HepG2 (cell line): ENCODE measurements around the gene CHID1. TPM values are rescaled to one million over a fixed set of nuclear protein-coding genes. Genes with fewer than 3 reads are reported as not detected.

Experiments used
- ARID3A ChIP-seq: IDR thresholded peaks from 2 replicates; pipeline ENCODE4 v1.6.1; 2012; ENCODE audit warnings: low read depth, low read length, improper control_type of control experiment
- ATF7-NPFF ChIP-seq: sonication (generic); formaldehyde crosslinking; IDR thresholded peaks from 2 replicates; pipeline ENCODE4 v1.8.1; 2023; ENCODE audit warnings: mild to moderate bottlenecking, low read depth, missing genetic modification reagents, moderate library complexity
- SOX13 ChIP-seq, 3 experiments: fragments of 450-650 bp in 1 of 3; sonication (generic) in 1 of 3; formaldehyde crosslinking in 1 of 3; IDR thresholded peaks in 2 of 3; conservative IDR thresholded peaks in 1 of 3; 2 replicates each; pipeline versions ENCODE4 v1.5.0 to v1.6.1; 2016 to 2020; ENCODE audit warnings: antibody characterized with exemption in 1 of 3, mild to moderate bottlenecking in 1 of 3, missing compliant biosample characterization in 1 of 3, missing genetic modification reagents in 1 of 3, moderate library complexity in 1 of 3
- TBX2 ChIP-seq: sonication (generic); formaldehyde crosslinking; IDR thresholded peaks from 2 replicates; pipeline ENCODE4 v1.5.0; 2020; ENCODE audit warnings: missing genetic modification reagents, mild to moderate bottlenecking, borderline replicate concordance
- TOPORS ChIP-seq: sonication (generic); formaldehyde crosslinking; IDR thresholded peaks from 2 replicates; pipeline ENCODE4 v1.8.0; 2023; ENCODE audit warnings: mild to moderate bottlenecking, missing genetic modification reagents
- ZFX ChIP-seq: sonication (generic); formaldehyde crosslinking; IDR thresholded peaks from 2 replicates; pipeline ENCODE4 v1.4.0; 2020; ENCODE audit warnings: mild to moderate bottlenecking, low read depth, missing genetic modification reagents, moderate library complexity
- ZNF207 ChIP-seq: fragments of 450-650 bp; IDR thresholded peaks from 2 replicates; pipeline ENCODE4 v1.6.1; 2016; ENCODE audit warnings: antibody characterized with exemption, borderline replicate concordance
- ZNF263 ChIP-seq: sonication (generic); formaldehyde crosslinking; IDR thresholded peaks from 2 replicates; pipeline ENCODE4 v1.4.0; 2020; ENCODE audit warnings: missing genetic modification reagents
- ZNF331 ChIP-seq: sonication (generic); formaldehyde crosslinking; IDR thresholded peaks from 2 replicates; pipeline ENCODE4 v1.4.0; 2020; ENCODE audit warnings: missing genetic modification reagents
- ZNF34 ChIP-seq: sonication (generic); formaldehyde crosslinking; IDR thresholded peaks from 2 replicates; pipeline ENCODE4 v1.4.0; 2020; ENCODE audit warnings: mild to moderate bottlenecking, missing genetic modification reagents, borderline replicate concordance
- ZNF432 ChIP-seq: sonication (generic); formaldehyde crosslinking; IDR thresholded peaks from 2 replicates; pipeline ENCODE4 v1.5.0; 2020; ENCODE audit warnings: missing genetic modification reagents, mild to moderate bottlenecking, borderline replicate concordance
- ZNF446 ChIP-seq: sonication (generic); formaldehyde crosslinking; IDR thresholded peaks from 2 replicates; pipeline ENCODE4 v1.5.0; 2020; ENCODE audit warnings: mild to moderate bottlenecking, missing genetic modification reagents
- polyA plus RNA-seq, 8 experiments: library from polyadenylated mRNA; depleted of rRNA in 3 of 8; stranded (reverse) in 7 of 8; unstranded in 1 of 8; fragments of >200 nt; fragmentation: Illumina TruSeq in 4 of 8; extraction: Trizol in 4 of 8; gene quantifications; 2 replicates each; pipeline versions ENCODE4 v1.2.1 to v1.2.3, GENCODE V29; 2011 to 2016; ENCODE audit warnings: low read depth in 4 of 8, missing spikeins in 1 of 8, mixed read lengths in 1 of 8; ENCODE audit not compliant: insufficient read depth in 1 of 8
- total RNA-seq, 5 experiments: library from RNA; depleted of rRNA; stranded (reverse); fragments of >200 nt; fragmentation: Illumina TruSeq; extraction: Trizol; gene quantifications; 2 replicates each; pipeline ENCODE4 v1.2.3, GENCODE V29; 2016; ENCODE audit warnings: low read depth in 1 of 5
- TF ChIP-seq, protein P1 (sequence below): sonication (generic); formaldehyde crosslinking; IDR thresholded peaks from 2 replicates; pipeline ENCODE4 v1.9.0; 2021; ENCODE audit warnings: missing genetic modification reagents, borderline replicate concordance
- TF ChIP-seq, protein P2 (sequence below): sonication (generic); formaldehyde crosslinking; conservative IDR thresholded peaks from 2 replicates; pipeline ENCODE4 v1.5.0; 2020; ENCODE audit warnings: missing genetic modification reagents
- TF ChIP-seq, protein P3 (sequence below): sonication (generic); formaldehyde crosslinking; IDR thresholded peaks from 2 replicates; pipeline ENCODE4 v1.5.0; 2020; ENCODE audit warnings: mild to moderate bottlenecking, missing genetic modification reagents
- TF ChIP-seq, protein P4 (sequence below): sonication (generic); formaldehyde crosslinking; IDR thresholded peaks from 2 replicates; pipeline ENCODE4 v1.4.0; 2020; ENCODE audit warnings: missing genetic modification reagents, borderline replicate concordance

The CHID1 gene
- total and polyA plus RNA-seq, 2 of the 13 experiments (the other 11 are each of a cell fraction or from before 2014, with no cell fraction given), result 65.1 to 93.6 TPM

DNA sequence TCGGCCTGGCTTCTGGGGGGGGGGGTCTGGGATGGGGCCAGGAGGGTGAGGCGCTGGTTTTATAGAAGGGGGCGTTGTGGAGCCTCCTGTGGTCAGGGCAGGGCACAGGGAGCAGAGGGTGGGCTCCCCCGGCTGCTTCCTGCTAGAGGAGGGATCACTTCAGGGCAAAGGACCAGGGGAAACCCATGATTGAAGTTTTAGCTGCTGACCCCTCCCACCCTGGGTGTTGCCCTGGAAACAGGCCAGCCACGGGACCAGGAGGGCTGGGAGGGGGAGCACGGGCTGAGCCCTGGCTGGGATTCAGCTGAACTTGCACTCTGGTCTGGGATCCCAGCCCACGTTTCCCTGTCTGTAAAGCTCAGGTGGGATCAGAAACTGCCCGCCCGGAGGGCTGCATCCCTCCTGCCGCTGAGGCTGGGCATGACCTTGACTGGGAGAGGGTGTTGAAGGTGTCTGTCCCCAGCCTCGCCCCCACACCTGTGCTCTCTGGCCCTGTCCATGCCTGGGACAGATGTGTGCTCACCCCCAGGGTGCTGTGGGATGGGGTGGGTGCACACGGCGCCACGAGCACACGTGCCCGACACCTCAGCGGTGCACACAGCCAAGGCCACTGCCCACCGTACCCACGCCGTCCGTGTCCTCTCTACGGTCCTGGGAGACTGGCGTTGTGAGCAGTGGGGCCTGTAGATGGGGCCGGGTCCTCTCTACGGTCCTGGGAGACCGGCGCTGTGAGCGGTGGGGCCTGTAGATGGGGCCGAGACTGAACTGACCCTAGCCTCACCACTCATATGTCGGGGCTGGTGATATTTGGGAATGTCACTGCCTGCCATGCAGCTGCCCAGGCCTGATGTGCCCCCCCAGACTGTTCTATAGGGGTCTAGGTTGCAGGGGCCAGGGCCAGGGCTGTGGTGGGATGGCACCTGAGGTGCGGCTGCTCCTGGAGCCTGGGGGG is 65.6 kb downstream of the CHID1 start (continued):
- no peak for TF ChIP-seq ZNF34 (CRISPR knock-in tag)
- TF ChIP-seq TBX2 (CRISPR knock-in tag), result peak; percentile 64
- TF ChIP-seq, protein P1, sequence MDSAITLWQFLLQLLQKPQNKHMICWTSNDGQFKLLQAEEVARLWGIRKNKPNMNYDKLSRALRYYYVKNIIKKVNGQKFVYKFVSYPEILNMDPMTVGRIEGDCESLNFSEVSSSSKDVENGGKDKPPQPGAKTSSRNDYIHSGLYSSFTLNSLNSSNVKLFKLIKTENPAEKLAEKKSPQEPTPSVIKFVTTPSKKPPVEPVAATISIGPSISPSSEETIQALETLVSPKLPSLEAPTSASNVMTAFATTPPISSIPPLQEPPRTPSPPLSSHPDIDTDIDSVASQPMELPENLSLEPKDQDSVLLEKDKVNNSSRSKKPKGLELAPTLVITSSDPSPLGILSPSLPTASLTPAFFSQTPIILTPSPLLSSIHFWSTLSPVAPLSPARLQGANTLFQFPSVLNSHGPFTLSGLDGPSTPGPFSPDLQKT (CRISPR knock-in tag), result no peak
- no peak for TF ChIP-seq SOX13 (IDR thresholded peaks at IDR 0.05)
- no peak for TF ChIP-seq SOX13 (CRISPR knock-in tag; conservative IDR thresholded peaks at IDR 0.05 in 1 of 2, IDR thresholded peaks at IDR 0.05 in 1 of 2)
- TF ChIP-seq, protein P2, sequence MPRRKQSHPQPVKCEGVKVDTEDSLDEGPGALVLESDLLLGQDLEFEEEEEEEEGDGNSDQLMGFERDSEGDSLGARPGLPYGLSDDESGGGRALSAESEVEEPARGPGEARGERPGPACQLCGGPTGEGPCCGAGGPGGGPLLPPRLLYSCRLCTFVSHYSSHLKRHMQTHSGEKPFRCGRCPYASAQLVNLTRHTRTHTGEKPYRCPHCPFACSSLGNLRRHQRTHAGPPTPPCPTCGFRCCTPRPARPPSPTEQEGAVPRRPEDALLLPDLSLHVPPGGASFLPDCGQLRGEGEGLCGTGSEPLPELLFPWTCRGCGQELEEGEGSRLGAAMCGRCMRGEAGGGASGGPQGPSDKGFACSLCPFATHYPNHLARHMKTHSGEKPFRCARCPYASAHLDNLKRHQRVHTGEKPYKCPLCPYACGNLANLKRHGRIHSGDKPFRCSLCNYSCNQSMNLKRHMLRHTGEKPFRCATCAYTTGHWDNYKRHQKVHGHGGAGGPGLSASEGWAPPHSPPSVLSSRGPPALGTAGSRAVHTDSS (CRISPR knock-in tag), result no peak
- TF ChIP-seq ZNF331 (CRISPR knock-in tag), result 0 out of 2 replicates have a peak, but pooled peaks have one; percentile 23
- TF ChIP-seq TOPORS (CRISPR knock-in tag), result no peak
- no peak for TF ChIP-seq ARID3A
- TF ChIP-seq ATF7-NPFF, result 0 out of 2 replicates have a peak, but pooled peaks have one; percentile 14
- peak; percentile 13; the same call in 1 of the 2 replicates for TF ChIP-seq ZNF263 (CRISPR knock-in tag)
- TF ChIP-seq ZNF446 (CRISPR knock-in tag), result no peak
- TF ChIP-seq ZFX (CRISPR knock-in tag), result no peak
- TF ChIP-seq, protein P3, sequence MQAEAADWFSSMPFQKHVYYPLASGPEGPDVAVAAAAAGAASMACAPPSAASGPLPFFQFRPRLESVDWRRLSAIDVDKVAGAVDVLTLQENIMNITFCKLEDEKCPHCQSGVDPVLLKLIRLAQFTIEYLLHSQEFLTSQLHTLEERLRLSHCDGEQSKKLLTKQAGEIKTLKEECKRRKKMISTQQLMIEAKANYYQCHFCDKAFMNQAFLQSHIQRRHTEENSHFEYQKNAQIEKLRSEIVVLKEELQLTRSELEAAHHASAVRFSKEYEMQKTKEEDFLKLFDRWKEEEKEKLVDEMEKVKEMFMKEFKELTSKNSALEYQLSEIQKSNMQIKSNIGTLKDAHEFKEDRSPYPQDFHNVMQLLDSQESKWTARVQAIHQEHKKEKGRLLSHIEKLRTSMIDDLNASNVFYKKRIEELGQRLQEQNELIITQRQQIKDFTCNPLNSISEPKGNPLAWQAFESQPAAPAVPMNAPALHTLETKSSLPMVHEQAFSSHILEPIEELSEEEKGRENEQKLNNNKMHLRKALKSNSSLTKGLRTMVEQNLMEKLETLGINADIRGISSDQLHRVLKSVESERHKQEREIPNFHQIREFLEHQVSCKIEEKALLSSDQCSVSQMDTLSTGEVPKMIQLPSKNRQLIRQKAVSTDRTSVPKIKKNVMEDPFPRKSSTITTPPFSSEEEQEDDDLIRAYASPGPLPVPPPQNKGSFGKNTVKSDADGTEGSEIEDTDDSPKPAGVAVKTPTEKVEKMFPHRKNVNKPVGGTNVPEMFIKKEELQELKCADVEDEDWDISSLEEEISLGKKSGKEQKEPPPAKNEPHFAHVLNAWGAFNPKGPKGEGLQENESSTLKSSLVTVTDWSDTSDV, result no peak
- no peak for TF ChIP-seq ZNF432 (CRISPR knock-in tag)
- TF ChIP-seq, protein P4, sequence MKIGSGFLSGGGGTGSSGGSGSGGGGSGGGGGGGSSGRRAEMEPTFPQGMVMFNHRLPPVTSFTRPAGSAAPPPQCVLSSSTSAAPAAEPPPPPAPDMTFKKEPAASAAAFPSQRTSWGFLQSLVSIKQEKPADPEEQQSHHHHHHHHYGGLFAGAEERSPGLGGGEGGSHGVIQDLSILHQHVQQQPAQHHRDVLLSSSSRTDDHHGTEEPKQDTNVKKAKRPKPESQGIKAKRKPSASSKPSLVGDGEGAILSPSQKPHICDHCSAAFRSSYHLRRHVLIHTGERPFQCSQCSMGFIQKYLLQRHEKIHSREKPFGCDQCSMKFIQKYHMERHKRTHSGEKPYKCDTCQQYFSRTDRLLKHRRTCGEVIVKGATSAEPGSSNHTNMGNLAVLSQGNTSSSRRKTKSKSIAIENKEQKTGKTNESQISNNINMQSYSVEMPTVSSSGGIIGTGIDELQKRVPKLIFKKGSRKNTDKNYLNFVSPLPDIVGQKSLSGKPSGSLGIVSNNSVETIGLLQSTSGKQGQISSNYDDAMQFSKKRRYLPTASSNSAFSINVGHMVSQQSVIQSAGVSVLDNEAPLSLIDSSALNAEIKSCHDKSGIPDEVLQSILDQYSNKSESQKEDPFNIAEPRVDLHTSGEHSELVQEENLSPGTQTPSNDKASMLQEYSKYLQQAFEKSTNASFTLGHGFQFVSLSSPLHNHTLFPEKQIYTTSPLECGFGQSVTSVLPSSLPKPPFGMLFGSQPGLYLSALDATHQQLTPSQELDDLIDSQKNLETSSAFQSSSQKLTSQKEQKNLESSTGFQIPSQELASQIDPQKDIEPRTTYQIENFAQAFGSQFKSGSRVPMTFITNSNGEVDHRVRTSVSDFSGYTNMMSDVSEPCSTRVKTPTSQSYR (CRISPR knock-in tag), result no peak
- no peak for TF ChIP-seq ZNF207
